Measurements from ENCODE around the gene CRB2. TPM values are rescaled to one million over a fixed set of nuclear protein-coding genes. Genes with fewer than 3 reads are reported as not detected.
A peak's percentile ranks its signal among the peaks of the same experiment; 100 is the strongest.

The CRB2 gene
- total and polyA plus RNA-seq, 2 of the 4 experiments (the other 2 are of a cell fraction), result not detected

GRCh38 chr9:123365287-123365880 lies 9.4 kb downstream of the CRB2 start:
- CTCF ChIA-PET, result no interaction called here
- H4K8ac ChIP-seq (ENCODE audit: low read depth in 2 of 2, low read length in 2 of 2), result no peak overlapping the region
- peaks cover 8% of the 10 kb centered on the region; the same call in 1 of the 2 replicates for H3K4me1 ChIP-seq (ENCODE audit: control insufficient read depth, insufficient read depth, low read length)
- no peaks in the 10 kb centered on the region for H3K9me1 ChIP-seq (ENCODE audit: insufficient read depth, low read length)
- in situ Hi-C loops (cut with MboI; ENCODE audit: low sequenced_read_pairs), result no loop called here
- no peak overlapping the region for H3K4me3 ChIP-seq (ENCODE audit: insufficient read depth, low read depth, low read length)
- dilution Hi-C loops (cut with HindIII; ENCODE audit: low sequenced_read_pairs, unreplicated experiment), result no loop called here
- no peaks in the 10 kb centered on the region for H3K9me3 ChIP-seq (ENCODE audit: control insufficient read depth, insufficient read depth, low read length)
- H3K9ac ChIP-seq (ENCODE audit: low read depth, low read length), result no peak overlapping the region
- no peak overlapping the region for H2BK120ac ChIP-seq (ENCODE audit: low read depth, low read length)
- H3K4me2 ChIP-seq (ENCODE audit: low read depth, low read length), result no peak overlapping the region
- H2AK5ac ChIP-seq (ENCODE audit: low read depth, low read length), result no peak overlapping the region
- H2BK15ac ChIP-seq (ENCODE audit: low read depth, low read length), result no peak overlapping the region
- H3K36me3 ChIP-seq (ENCODE audit: control insufficient read depth, insufficient read depth, low read length), result no peaks in the 10 kb centered on the region
- peak overlapping the region; percentile 40 for H2AFZ ChIP-seq (replicated peaks; ENCODE audit: low read length, poor library complexity)
- no peak overlapping the region for H3K18ac ChIP-seq (ENCODE audit: low read depth, low read length)
- H3K79me1 ChIP-seq (ENCODE audit: low read depth in 1 of 2, low read length in 2 of 2), result no peaks in the 10 kb centered on the region
- intact Hi-C loops (cut with micrococcal nuclease), result no loop called here
- H3K56ac ChIP-seq (ENCODE audit: extremely low read depth, insufficient read depth, low read length), result no peak overlapping the region
- no peak overlapping the region for H2BK5ac ChIP-seq (ENCODE audit: low read depth, low read length, poor library complexity, severe bottlenecking)
- no peaks in the 10 kb centered on the region for H4K20me1 ChIP-seq (ENCODE audit: insufficient read depth, low read length)
- H3K27me3 ChIP-seq (ENCODE audit: control insufficient read depth, insufficient read depth, low read length), result peaks cover 26% of the 10 kb centered on the region
- 97% methylated on average over 4 of the region's 12 CpGs; no CpG with 5 or more reads in 1 of the 2 experiments for WGBS, 2 experiments (ENCODE audit: extremely low coverage in 2 of 2, insufficient read length in 1 of 2)
- no peak for ATAC-seq (ENCODE audit: low read depth)
- no TSS peak for BruUV-seq (replicated peaks)
- H3K27ac ChIP-seq (ENCODE audit: insufficient read depth, low read length), result no peak overlapping the region
- POLR2A ChIA-PET (ENCODE audit: unreplicated experiment), result no interaction called here
- H3K4ac ChIP-seq (ENCODE audit: low read depth, low read length), result no peak overlapping the region
- H2AK9ac ChIP-seq (replicated peaks; ENCODE audit: low read depth, low read length, poor library complexity), result no peak overlapping the region
- no peak for DNase-seq
- H3K23ac ChIP-seq (ENCODE audit: low read depth, low read length), result no peak overlapping the region
- no peak overlapping the region for H4K91ac ChIP-seq (ENCODE audit: insufficient read depth, low read depth, low read length)
- TF ChIP-seq MXI1 (IDR thresholded peaks at IDR 0.05; ENCODE audit: borderline replicate concordance, low read depth, low read length) (no peak), CHD1 (IDR thresholded peaks at IDR 0.05; ENCODE audit: low read depth, low read length) (no peak), NFE2L2 (IDR thresholded peaks at IDR 0.05; ENCODE audit: low read depth, low read length) (no peak), POLR2A (IDR thresholded peaks at IDR 0.05; ENCODE audit: low read depth, low read length) (no peak), BHLHE40 (IDR thresholded peaks at IDR 0.05; ENCODE audit: low read depth, low read length) (no peak), RAD21 (IDR thresholded peaks at IDR 0.05; ENCODE audit: low read length) (no peak), USF2 (IDR thresholded peaks at IDR 0.05; ENCODE audit: low read depth, low read length) (no peak), FOS (IDR thresholded peaks at IDR 0.05; ENCODE audit: low read depth, low read length) (no peak), MAFK (IDR thresholded peaks at IDR 0.05; ENCODE audit: low read depth, low read length) (no peak), SMC3 (IDR thresholded peaks at IDR 0.05; ENCODE audit: low read depth, low read length) (no peak)
- H4K5ac ChIP-seq (ENCODE audit: low read depth, low read length), result no peak overlapping the region
- H3K14ac ChIP-seq (replicated peaks; ENCODE audit: low read depth, low read length), result no peak overlapping the region
- no peak overlapping the region for H2BK20ac ChIP-seq (ENCODE audit: low read depth, low read length)

All from IMR-90 (cell line).